OCI-LY7 (cell line): Measurements from ENCODE around the gene ZCCHC8.
A peak's percentile ranks its signal among the peaks of the same experiment; 100 is the strongest.

Experiments
- CTCF ChIP-seq: fragments of 200-600 bp; sonication (generic); conservative IDR thresholded peaks from 2 replicates; pipeline ENCODE4 v1.5.1; 2014; ENCODE audit warnings: mild to moderate bottlenecking, antibody characterized with exemption, low read length, moderate library complexity, mixed read lengths
- EZH2phosphoT487 ChIP-seq: fragments of 200-600 bp; sonication (generic); IDR thresholded peaks from 2 replicates; pipeline ENCODE4 v1.6.1; 2018; ENCODE audit warnings: low read depth, borderline replicate concordance, mild to moderate bottlenecking, mixed run types, antibody characterized with exemption, low read length, moderate library complexity, mixed read lengths

DNA sequence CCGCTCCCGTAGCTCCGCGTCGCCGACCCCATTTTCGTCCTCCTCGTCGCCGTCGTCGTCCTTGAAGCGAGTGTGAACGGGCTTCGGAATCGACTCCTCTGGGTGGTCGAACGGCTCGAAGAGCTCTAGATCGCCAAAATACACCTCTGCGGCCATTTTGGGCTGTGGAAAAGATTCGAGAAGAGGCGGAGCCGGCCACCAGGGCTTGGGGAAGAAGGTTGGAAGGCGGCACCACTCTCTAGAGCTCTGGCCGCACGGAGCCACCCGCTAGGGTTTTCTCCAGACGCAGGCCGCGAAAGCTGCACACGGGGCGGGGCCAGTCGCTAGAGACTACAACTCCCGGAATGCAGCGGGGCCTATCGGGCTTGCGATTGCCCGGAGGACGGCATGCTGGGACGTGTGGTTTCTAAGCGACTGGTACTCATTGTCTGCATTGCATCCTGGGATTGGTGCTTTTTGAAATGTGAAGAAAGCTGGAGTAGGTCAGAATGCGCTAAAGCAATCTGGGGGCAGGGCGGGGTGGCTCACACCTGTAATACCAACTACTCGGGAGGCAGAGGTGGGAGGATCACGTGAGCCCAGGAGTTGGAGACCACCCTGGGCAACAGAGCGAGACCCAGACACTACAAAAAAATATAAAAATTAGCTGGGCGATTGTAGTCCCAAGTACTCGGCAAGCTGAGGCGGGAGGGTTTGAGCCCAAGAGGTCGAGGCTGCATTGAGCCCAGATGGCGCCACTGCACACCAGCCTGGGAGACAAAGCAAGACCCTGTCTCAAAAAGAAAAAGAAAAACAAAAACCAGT, at the start of gene ZCCHC8:
- peak; percentile 55 for TF ChIP-seq CTCF
- no peak for TF ChIP-seq EZH2phosphoT487
